ENCODE results near the gene CAMK2A.

DNA sequence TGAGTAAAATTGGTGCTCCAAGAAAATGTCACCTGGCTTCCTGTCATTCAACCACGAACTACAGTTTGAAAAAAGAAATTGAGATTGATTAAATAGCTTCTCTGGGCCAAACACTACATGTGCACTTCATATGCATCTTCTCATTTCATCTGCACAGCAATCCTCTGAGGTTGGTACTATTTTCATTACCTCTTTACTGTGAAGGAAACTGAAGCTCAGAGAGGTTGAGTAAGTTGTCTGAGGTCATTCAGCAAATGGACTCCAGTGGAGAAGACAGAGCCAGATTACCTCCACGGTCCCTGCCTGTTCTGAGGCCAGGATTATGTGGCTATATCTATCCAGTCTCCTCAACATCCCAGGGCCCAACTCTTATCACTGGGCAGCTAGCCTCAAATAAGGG, 53.3 kb downstream of the CAMK2A start:
- TF ChIP-seq, protein P1, sequence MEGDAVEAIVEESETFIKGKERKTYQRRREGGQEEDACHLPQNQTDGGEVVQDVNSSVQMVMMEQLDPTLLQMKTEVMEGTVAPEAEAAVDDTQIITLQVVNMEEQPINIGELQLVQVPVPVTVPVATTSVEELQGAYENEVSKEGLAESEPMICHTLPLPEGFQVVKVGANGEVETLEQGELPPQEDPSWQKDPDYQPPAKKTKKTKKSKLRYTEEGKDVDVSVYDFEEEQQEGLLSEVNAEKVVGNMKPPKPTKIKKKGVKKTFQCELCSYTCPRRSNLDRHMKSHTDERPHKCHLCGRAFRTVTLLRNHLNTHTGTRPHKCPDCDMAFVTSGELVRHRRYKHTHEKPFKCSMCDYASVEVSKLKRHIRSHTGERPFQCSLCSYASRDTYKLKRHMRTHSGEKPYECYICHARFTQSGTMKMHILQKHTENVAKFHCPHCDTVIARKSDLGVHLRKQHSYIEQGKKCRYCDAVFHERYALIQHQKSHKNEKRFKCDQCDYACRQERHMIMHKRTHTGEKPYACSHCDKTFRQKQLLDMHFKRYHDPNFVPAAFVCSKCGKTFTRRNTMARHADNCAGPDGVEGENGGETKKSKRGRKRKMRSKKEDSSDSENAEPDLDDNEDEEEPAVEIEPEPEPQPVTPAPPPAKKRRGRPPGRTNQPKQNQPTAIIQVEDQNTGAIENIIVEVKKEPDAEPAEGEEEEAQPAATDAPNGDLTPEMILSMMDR (IDR thresholded peaks at IDR 0.05) = no peak
- no peak for TF ChIP-seq NPAS2 (CRISPR knock-in tag; IDR thresholded peaks at IDR 0.05; ENCODE audit: borderline replicate concordance)
- TF ChIP-seq EP300 (IDR thresholded peaks at IDR 0.05) = no peak
- no peak for TF ChIP-seq POLR2A (IDR thresholded peaks at IDR 0.05; ENCODE audit: low read length)
- TF ChIP-seq EHMT2 (IDR thresholded peaks at IDR 0.05; ENCODE audit: low read depth) = no peak
- TF ChIP-seq FOSL2 (IDR thresholded peaks at IDR 0.05) = no peak
- TF ChIP-seq FOSL2 (CRISPR knock-in tag; IDR thresholded peaks at IDR 0.05) = no peak
- TF ChIP-seq CBX8 (IDR thresholded peaks at IDR 0.05) = no peak
- TF ChIP-seq, protein P2, sequence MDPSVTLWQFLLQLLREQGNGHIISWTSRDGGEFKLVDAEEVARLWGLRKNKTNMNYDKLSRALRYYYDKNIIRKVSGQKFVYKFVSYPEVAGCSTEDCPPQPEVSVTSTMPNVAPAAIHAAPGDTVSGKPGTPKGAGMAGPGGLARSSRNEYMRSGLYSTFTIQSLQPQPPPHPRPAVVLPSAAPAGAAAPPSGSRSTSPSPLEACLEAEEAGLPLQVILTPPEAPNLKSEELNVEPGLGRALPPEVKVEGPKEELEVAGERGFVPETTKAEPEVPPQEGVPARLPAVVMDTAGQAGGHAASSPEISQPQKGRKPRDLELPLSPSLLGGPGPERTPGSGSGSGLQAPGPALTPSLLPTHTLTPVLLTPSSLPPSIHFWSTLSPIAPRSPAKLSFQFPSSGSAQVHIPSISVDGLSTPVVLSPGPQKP (IDR thresholded peaks at IDR 0.05; ENCODE audit: low read depth, low read length) = no peak

Measured in A549 (cell line).